Stomach (tissue), 9 donors: Measurements from ENCODE around the gene MED25. TPM values are rescaled to one million over a fixed set of nuclear protein-coding genes. Genes with fewer than 3 reads are reported as not detected.

ENCODE experiments used
- DNase-seq, 2 donors: peaks; one replicate each; pipeline versions ENCODE4 v3.0.0 to v3.0.0-alpha.2; 2013 to 2019
- H3K27ac ChIP-seq, 5 donors: fragments of 200-600 bp in 4 of 5; sonication (generic) in 4 of 5; one replicate each; pipeline ENCODE4 v1.5.1; 2013 to 2019; ENCODE audit warnings: mild to moderate bottlenecking in 1 of 5, moderate library complexity in 1 of 5
- H3K27me3 ChIP-seq, 3 donors: fragments of 200-600 bp; sonication (generic); one replicate each; pipeline ENCODE4 v1.5.1; 2017 to 2019; ENCODE audit warnings: mixed run types in 1 of 3
- H3K36me3 ChIP-seq, 4 donors: fragments of 200-600 bp; sonication (generic); 1 replicate in 3 of 4; 2 replicates in 1 of 4; pipeline ENCODE4 v1.5.1; 2016 to 2019
- H3K4me1 ChIP-seq, 4 donors: fragments of 200-600 bp; sonication (generic); one replicate each; pipeline ENCODE4 v1.5.1; 2016 to 2019
- H3K4me3 ChIP-seq, 4 donors: fragments of 200-600 bp; sonication (generic) in 3 of 4; one replicate each; pipeline ENCODE4 v1.5.1; 2016 to 2019; ENCODE audit warnings: mild to moderate bottlenecking in 1 of 4
- H3K9me3 ChIP-seq, 4 donors: fragments of 200-600 bp; sonication (generic); one replicate each; pipeline ENCODE4 v1.5.1; 2016 to 2019
- CTCF ChIP-seq, 7 experiments: fragments of 450-650 bp in 4 of 7; fragments of 200-600 bp in 3 of 7; sonication (generic) in 3 of 7; IDR thresholded peaks; one replicate each; pipeline ENCODE4 v1.5.1; 2016 to 2019; ENCODE audit warnings: antibody characterized with exemption in 7 of 7, control low read depth in 2 of 7, mild to moderate bottlenecking in 1 of 7
- EP300 ChIP-seq: sonication (generic); formaldehyde crosslinking; IDR thresholded peaks from one replicate; pipeline ENCODE4 v1.6.1; 2017; ENCODE audit warnings: antibody characterized with exemption
- POLR2A ChIP-seq, 4 donors: fragments of 450-650 bp; IDR thresholded peaks; one replicate each; pipeline ENCODE4 v1.6.1; 2016; ENCODE audit warnings: antibody characterized with exemption in 4 of 4, control low read depth in 2 of 4, mild to moderate bottlenecking in 1 of 4, moderate library complexity in 1 of 4
- POLR2AphosphoS5 ChIP-seq, 3 donors: sonication (generic); formaldehyde crosslinking; IDR thresholded peaks; one replicate each; pipeline ENCODE4 v1.6.1; 2016; ENCODE audit warnings: antibody characterized with exemption in 3 of 3
- WGBS, 5 donors: extraction: QIAGEN DNeasy Blood & Tissue Kit in 3 of 5; methylation state at CpG; one replicate each; pipeline versions ENCODE4 v1.1.5 to v1.1.7; 2013 to 2018; 5-methylcytosine and 5-hydroxymethylcytosine counted together
- intact Hi-C: fragments of 100-400 bp; cut with DNase I; formaldehyde crosslinking; loops from one replicate; pipeline ENCODE4 v1.15.1; 2023; ENCODE audit warnings: low total_unique reads
- polyA plus RNA-seq, 3 donors: library from polyadenylated mRNA; stranded (reverse); fragments of 200-250 nt; gene quantifications; one replicate each; pipeline ENCODE4 v1.2.3, GENCODE V29; 2013
- total RNA-seq, 5 donors: library from RNA; depleted of rRNA; stranded (reverse); fragments of >200 nt; gene quantifications; one replicate each; pipeline versions ENCODE4 v1.1.0 to v1.2.3, GENCODE V29; 2014 to 2016
- donor health status: healthy with polysubstance abuse.
- donor health status: Bipolar disorder and iron deficiency.
- donor health status: healthy.

MED25 gene
- total and polyA plus RNA-seq, 8 donors: 18.0 to 387 (median 57.6) TPM

DNA sequence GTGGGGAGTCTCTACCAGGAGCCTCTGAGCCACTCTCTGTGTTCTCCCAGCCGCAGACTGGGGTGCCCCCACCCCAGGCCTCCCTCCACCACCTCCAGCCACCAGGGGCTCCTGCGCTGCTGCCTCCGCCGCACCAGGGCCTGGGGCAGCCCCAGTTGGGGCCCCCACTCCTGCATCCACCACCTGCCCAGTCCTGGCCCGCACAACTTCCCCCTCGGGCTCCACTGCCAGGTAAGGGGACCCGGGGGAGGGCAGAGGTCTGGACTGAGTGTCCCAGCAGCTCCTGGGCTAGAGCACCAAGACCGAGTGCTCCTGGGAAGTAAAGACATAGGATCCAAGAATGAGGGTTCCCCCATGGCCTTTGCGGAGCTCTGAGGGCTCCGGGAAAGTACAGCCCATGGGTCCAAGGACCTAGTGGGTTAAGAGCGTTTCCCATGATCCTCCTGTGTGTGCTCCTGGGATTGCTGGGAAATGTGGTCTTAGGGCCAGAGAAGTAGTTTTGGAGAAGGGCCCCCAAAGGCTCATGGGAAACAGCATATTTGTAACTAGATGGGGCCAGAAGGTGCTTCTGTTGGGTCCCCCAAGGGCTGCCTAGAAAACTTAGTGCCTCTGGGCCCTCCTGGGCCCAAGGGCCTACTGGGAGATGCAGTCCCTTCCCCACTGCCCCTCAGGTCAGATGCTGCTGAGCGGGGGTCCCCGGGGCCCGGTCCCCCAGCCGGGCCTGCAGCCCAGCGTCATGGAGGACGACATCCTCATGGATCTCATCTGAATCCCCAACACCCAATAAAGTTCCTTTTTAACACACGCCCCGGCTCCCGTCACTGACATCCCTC, 18.3 kb downstream of the MED25 start:
- Histone ChIP-seq H3K27ac (no peak overlapping the region), H3K27me3 (no peaks in the 10 kb centered on the region), H3K4me3 (no peak overlapping the region), H3K9me3 (no peaks in the 10 kb centered on the region), H3K4me1 (peaks cover 0 to 14% (median 0%) of the 10 kb centered on the region in 4 donors), H3K36me3 (peaks cover 72 to 98% (median 93%) of the 10 kb centered on the region in 4 donors)
- DNase-seq: no peak
- intact Hi-C loops: no loop called here
- 93 to 97% (median 96%) methylated on average over 16 to 20 of the region's 20 CpGs for WGBS, 5 donors
- TF ChIP-seq CTCF (IDR thresholded peaks at IDR 0.05) (no peak), POLR2AphosphoS5 (IDR thresholded peaks at IDR 0.05) (no peak), EP300 (no peak), POLR2A (IDR thresholded peaks at IDR 0.05) (no peak)

- intact Hi-C loops: no loop called here
- DNase-seq: no peak
- Histone ChIP-seq H3K27ac (no peak overlapping the region), H3K36me3 (peaks cover 67 to 92% (median 88%) of the 10 kb centered on the region in 4 donors), H3K4me3 (no peak overlapping the region), H3K9me3 (no peaks in the 10 kb centered on the region), H3K4me1 (peaks cover 0 to 9% (median 0%) of the 10 kb centered on the region in 4 donors), H3K27me3 (no peaks in the 10 kb centered on the region)
- 91 to 94% (median 92%) methylated on average over 5 of the region's 5 CpGs for WGBS, 5 donors
- TF ChIP-seq EP300 (no peak), CTCF (IDR thresholded peaks at IDR 0.05) (no peak), POLR2A (IDR thresholded peaks at IDR 0.05) (no peak), POLR2AphosphoS5 (IDR thresholded peaks at IDR 0.05) (no peak)
Measured at GRCh38 chr19:49837009-49837310, 18.9 kb downstream of the MED25 start.

DNA sequence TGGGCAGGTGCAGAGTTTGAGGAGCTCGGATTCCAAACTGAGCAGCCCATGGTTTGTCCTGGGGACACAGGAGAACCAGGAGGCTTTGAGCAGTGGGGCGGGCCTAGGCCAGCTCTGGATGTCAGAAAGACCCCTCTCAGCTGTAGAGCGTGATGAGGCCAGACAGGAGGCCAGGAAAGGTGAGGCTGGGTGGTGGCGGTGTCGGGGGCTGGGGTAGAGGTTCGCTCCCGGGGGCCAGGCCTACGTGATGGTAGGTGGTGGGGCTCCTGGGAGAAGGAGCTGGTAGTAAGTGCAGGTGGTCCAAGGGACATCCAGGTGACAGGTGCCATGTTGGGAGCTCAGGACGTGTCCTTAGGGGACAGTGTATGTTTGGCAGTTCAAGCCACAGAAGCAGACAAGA, 19.3 kb downstream of the MED25 start:
- Histone ChIP-seq H3K36me3 (peaks cover 62 to 88% (median 83%) of the 10 kb centered on the region in 4 donors), H3K27me3 (no peaks in the 10 kb centered on the region), H3K9me3 (no peaks in the 10 kb centered on the region), H3K27ac (no peak overlapping the region), H3K4me1 (peaks cover 0 to 4% (median 0%) of the 10 kb centered on the region in 4 donors), H3K4me3 (no peak overlapping the region)
- intact Hi-C loops: no loop called here
- TF ChIP-seq EP300 (no peak), POLR2A (IDR thresholded peaks at IDR 0.05) (no peak), CTCF (IDR thresholded peaks at IDR 0.05) (no peak), POLR2AphosphoS5 (IDR thresholded peaks at IDR 0.05) (no peak)
- 93 to 97% (median 95%) methylated on average over 9 of the region's 9 CpGs for WGBS, 5 donors
- DNase-seq: no peak

GRCh38 chr19:49838885-49839588, 20.9 kb downstream of the MED25 start:
- intact Hi-C loops: no loop called here
- DNase-seq: no peak
- H3K9me3 ChIP-seq: no peaks in the 10 kb centered on the region
- H3K27me3 ChIP-seq: no peaks in the 10 kb centered on the region
- 85 to 90% (median 86%) methylated on average over 18 of the region's 18 CpGs for WGBS, 5 donors
- TF ChIP-seq EP300 (no peak), POLR2AphosphoS5 (IDR thresholded peaks at IDR 0.05) (no peak), POLR2A (IDR thresholded peaks at IDR 0.05) (no peak), CTCF (IDR thresholded peaks at IDR 0.05) (no peak)
- H3K4me1 ChIP-seq: no peaks in the 10 kb centered on the region
- H3K4me3 ChIP-seq: no peak overlapping the region
- H3K27ac ChIP-seq: no peak overlapping the region
- H3K36me3 ChIP-seq: peaks cover 46 to 72% (median 67%) of the 10 kb centered on the region in 4 donors
